Activated T-cell treated with anti-CD3 and anti-CD28 coated beads for 4 hours (primary cell): Measurements from ENCODE around the gene TM7SF2.
A peak's percentile ranks its signal among the peaks of the same experiment; 100 is the strongest.

Source experiments
- DNase-seq: peaks from one replicate; pipeline ENCODE4 v3.0.0-alpha.2; 2020

TM7SF2 gene

DNA sequence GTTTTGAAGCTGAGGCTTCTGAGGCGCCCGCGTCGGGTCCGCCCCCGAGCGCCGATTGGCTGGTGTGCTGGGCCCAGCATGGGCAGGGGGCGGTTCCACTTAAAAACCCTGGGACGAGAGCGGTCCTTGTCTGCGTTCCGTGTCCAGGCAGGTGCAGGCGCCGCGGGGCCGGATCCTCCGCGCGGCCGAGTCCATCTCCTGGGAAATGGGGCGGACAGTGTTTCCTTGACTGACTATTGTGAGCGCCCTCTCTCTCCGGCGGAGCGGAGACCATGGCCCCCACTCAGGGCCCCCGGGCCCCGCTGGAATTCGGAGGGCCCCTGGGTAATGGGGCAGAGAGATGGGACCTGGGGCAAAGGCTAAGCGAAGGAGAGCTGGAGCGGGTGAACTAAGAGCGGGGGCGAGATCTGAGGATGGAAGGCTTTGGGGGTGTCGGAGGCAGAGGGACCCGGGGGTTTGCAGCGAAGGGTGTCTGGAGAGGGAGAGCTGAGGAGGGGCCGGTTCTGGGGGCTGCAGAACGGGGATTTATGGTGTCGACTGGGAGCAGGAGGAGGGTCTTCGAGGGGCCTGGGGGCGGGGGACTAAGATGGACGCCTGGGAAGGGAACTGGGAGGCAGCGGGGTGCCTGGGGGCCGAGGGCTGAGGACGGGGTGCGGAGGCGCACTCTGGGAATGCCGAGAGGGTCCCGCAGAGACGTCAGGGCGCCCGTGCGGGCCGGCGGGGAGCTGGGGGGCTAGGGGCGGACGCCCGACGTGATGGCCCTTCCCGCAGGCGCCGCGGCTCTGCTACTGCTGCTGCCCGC lies at the start of gene TM7SF2:
Gene TM7SF2, plus strand, starts transcription at position 129 of the 802 bp plus-strand sequence. Its CDS starts 144 bp downstream, at position 273.
- DNase-seq = peak; percentile 91

DNA sequence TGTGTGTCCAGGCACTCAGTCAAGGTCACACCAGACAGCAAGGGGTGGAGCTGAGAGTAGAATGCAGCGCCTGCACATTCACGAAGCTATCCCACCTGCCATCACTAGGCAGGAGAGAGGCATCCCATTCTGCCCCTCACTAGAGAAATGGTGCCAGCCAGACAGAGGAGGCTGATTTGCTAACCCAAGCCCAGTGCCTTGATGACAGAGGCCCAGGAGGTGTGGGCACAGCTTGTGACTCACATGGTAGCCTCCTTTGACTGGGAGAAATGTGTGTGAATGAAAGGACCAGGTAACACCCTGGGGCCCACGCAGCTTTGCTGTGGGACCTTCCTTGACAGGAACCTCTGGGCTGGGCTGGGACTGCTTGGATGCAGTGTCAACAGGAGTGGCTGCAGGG lies 48.1 kb upstream of the TM7SF2 start:
- no peak for DNase-seq

DNA sequence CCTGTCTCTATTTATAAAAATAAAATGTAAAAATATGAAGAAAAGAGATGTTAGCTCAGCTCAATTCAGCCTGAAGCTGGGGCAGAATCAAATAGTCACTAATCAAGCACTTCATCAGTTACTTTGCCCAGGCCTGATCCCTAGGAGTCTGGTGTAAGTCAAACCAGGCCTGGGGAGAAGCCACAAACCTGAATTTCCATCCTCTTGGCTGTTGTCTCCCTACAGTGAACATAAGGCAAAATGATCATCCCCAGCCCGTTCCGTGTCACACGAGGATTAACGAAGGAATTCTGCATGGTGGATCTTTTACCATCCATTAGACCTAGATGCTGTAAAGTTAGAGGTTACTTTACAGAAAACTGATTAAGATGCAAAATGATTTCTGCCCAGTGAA lies 46.8 kb upstream of the TM7SF2 start:
- no peak for DNase-seq

DNA sequence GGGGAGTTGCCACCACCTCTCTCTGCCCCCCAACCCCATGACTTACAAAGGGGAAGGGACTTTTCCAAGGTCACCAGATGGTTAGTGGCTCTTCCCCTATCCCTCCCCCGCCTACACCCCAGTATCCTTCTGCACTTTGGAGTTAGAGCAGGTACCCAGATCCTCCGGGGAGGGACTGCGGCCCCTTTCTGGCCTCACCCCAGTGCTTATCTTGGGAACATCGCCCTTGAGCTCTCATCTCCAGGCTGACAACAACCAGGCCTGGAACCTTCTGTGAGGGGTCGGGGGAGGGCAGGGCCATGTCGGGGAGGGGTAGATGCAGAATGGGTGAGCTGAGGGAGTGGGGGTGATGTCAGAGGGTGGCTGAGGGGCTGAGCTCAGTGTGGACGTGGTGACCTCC lies 45.8 kb upstream of the TM7SF2 start:
- no peak for DNase-seq

DNA sequence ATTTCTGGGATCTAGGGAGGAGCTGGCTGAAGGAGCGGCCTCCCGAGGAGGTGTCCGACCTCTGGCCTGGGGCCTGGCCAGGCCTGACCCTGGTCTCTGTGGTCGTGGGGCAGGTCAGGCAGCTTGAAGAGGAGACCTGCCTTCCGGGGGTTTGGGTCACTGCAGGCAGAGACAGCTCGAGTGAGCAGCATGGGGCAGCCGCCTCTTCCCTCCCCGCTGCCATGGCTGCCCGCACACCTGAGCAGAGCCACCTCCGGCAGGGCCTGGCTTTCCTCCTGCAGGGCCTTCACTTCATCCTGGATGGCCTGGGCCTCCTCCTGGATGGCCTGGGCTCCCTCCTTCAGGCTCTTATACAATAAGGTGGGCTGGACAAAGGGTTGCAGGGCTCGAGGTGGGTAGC lies 45.4 kb upstream of the TM7SF2 start:
- no peak for DNase-seq

DNA sequence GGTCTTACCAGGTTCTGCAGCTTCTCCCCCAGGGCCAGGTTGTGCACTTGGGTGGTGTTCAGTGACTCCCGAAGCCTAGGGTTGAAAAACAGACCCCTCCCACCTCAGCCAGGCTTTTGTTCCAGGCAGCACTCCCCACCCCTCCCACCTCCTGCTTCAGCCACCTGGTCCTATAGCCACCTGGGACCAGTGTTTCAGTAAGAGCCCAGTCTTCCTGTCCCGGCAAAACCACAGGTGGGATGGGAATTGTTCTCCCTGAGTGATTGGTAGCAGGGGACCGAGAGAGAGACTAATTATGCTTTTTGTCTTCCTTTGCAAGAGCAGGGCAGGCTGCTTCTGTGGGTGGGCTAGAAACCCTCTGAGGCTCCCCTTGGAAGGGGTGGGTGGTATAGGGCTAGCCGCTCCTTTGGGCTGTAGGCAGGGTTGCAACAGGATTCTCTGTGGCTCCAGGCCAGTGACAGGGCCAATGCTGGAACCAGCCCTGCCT lies 44.8 kb upstream of the TM7SF2 start:
- no peak for DNase-seq

DNA sequence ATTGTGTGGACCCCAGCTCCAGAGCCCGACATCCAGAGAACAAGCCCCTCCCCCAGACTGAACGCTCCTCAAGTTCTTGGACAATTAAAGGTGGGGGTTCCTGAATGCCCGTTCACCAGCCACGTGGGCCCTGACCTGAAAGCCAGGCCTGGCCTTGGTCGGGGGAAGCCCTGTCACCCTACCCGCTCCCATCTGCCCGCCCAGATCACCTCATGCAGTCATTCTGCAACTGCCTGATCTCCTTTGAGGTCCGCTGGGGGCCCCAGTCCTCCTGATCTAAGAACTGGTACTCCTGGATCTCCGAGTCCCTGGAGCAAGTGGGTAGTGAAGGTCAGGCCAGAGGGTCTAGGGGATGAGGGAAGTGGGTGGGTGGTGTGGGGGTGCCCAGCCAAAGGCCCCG lies 44.2 kb upstream of the TM7SF2 start:
- no peak for DNase-seq

DNA sequence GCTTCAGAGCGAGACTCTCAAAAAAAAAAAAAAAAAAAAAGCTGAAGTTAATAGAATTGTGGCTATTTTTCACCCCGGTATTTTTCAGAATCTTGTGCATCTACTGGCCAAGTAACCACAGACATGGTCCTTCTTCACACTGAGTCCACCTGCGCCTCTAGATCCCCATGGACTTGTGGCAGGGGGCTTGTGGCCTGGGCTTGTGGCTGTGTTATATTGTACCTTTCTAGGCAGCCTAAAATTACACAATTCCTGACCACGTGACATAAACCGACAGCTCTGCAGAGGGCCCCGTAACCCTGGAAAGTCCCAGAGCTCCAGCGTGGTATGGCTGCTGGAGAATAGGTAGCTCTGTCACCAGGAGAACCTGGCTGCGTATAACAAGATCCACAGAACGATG lies 42.5 kb upstream of the TM7SF2 start:
- no peak for DNase-seq

DNA sequence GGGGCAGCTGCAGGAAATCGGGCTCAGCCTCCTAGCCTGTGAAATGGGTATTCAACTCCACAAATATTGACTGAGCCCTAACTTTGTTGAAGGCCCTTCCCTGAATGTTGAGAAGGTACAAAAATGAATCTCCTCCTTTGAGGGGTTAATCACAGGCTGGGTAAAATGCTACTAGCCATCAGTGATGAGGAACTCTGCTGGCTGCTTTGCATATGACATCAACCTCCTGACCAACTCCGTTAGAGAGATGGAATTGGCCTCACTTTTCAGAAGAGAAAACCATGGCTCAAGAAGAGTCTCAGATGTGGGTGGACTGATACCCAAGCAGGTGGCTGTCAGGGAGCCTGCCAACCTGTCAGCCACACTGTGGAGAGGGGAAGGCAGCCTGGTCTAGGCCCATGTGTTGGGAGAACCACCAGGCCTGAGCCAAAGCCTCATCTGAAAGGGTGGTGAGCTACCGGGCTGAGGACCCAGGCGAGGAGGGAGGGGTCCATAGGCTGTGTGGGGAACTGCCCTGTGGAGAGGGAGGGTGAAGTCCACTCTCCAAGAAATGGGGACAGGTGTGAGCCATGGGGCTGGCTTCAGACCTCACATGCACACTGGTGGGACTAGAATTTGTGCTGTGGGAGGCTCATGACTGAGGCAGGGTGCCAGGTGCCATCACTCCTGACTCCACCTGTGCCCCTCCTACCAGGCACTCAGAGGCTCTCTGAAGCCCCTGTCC lies 39.6 kb upstream of the TM7SF2 start:
- no peak for DNase-seq

DNA sequence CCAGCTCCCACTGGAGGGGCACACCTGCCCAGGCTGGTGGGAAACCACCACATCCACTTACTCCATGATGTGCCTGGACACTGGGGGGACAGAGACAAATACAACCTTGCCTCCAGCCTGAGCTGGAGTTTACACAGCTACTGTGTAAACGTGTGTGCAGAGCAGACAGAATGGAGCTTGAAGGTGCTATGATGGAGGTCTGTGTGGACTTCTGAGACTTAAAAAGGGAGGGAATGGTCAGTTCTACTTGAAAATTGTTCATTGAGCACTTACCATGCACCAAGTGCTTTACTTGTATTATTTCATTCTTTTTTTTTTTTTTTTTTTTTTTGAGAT lies 39.1 kb upstream of the TM7SF2 start:
- no peak for DNase-seq

DNA sequence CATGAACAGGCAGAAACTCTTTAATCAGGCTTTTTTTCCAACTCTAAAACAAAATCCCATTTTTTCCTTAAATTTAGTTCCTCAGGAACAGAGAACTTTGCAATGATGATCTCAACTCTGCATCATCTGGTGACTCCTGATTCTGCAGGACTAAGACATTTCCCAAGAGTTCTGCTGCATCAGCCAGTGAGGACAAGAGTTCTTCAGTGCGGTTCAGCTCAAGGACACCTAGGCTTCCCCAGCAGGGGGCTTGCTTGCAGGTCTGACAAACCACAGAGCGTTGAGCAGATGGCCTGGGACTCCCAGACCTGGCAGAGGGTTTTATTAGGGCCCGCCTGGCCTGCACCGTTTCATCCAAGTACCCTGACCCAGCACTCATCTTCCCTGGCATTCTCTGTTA lies 34.2 kb upstream of the TM7SF2 start:
- no peak for DNase-seq

DNA sequence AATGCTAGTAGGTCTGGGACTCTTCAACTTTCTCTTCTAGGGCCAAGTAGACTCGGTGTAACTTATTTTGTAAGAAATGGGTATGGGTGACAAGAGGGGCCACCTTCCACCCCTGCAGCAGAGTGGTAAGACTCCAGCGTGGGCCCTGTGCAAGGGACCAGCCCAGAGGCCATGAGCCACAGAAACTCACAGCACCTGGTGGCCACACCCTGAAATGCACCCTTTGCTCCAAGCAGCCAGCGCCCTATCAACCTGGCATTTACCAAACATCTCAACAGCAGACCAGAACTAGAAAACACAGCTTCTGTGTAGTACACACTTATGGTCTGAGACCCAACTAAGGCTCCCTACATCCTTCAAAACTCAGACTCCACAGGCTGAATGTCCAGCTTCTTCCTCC lies 33.5 kb upstream of the TM7SF2 start:
- DNase-seq = peak; percentile 68

DNA sequence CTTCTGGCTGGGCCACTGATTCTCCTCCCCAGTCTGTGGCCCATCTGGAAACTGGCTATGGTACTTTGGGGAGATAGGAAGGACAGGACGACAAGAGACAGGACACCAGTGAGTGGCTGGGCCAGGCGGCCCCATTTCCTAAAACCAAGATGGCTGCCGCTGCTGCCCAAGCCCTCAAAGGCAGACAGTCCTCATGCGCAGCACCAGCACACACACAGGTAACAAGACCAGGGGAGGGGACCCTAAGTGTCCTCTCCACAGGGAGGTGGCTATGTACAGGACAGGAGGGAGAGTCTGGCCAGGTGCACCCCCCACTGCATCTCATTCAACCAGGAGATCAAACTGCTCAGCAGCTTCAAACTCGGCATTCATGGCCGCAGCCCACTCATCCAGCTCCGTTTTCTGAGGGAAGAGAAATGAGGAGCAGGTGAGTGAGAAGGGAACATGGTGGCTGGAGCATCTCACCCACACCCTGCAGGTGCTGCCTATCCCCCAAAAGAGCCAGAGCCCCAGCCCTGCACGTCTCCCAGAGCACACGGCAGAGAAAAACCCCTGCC lies 32.8 kb upstream of the TM7SF2 start:
- no peak for DNase-seq

DNA sequence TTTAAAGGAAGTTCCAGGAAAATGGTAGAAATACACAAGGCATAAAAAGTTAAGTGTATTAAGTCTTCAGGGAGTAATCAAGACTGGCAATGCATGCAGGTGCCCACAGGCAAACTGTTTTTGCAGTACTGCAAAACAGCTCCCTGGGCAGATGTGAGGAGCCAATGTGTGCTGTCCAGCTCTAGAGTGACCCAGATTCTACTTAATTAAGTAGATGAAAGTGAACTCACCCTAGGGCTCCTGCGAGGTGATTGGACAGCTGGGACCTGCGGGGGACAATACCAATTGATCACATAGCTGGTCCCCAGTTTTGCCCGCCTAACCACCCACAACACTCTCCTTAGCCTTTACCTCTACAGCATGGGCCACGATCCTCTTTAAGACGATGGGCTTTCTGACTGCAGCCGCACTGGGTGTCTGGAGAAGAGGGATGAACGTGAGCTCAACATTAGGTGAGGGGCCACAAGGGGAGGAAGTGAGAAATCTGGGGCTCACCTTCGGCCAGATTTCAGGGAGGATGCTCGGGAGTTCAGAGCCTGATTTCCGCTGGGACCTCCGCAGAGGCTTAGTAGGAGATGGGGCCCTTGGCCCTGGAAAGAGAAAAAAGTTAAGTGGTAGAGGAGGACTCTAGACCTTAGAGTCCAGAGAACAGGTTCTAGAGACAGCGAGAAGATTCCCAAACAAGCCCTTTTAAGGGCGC lies 28.4 kb upstream of the TM7SF2 start:
- no peak for DNase-seq

DNA sequence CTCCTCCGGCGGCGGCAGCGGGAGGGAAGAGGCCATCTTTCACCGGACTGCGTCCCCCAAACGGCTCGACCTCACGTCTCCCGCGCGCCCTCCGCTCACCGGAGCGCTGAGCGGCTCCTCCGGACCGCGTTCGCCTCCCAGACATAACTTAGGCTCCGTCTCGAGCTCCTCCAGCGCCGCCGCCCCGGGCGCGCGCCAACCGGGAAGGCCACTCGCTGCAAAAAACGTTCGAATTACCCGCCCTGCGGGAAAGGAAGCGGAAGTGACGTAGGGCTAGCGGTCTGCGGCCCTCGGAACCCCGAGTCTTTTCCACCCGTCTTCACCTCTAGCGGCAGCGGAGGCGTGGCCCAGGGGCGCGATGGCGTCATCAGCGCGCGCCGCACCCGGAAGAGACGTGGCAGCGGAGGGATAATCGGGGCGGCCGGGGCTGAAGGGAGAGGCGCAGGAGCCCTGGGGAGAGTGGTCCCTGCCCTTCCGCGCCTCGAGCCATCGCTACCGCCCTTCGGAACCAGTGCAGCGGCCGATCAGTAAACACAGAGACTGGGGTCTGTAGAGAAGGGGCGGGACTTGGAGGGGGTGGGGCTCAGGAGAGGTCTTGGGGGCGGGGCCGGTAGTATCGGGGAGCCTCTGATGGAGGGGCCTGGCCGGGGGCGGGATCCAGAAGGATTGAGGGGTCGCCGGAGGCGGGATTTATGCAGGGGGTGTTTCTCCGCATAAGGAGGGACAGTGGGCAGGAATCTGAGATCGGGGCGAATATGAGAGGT lies 27.7 kb upstream of the TM7SF2 start, which contains the start of the genes CDCA5 and ZFPL1:
Gene CDCA5, minus strand, starts transcription at position 207 of the 764 bp plus-strand sequence. Its CDS starts 62 bp downstream, at position 145.
Gene ZFPL1, plus strand, starts transcription at position 389 of the 764 bp plus-strand sequence. CDS start 477 bp downstream, outside the sequence.
- peak; percentile 93 for DNase-seq

DNA sequence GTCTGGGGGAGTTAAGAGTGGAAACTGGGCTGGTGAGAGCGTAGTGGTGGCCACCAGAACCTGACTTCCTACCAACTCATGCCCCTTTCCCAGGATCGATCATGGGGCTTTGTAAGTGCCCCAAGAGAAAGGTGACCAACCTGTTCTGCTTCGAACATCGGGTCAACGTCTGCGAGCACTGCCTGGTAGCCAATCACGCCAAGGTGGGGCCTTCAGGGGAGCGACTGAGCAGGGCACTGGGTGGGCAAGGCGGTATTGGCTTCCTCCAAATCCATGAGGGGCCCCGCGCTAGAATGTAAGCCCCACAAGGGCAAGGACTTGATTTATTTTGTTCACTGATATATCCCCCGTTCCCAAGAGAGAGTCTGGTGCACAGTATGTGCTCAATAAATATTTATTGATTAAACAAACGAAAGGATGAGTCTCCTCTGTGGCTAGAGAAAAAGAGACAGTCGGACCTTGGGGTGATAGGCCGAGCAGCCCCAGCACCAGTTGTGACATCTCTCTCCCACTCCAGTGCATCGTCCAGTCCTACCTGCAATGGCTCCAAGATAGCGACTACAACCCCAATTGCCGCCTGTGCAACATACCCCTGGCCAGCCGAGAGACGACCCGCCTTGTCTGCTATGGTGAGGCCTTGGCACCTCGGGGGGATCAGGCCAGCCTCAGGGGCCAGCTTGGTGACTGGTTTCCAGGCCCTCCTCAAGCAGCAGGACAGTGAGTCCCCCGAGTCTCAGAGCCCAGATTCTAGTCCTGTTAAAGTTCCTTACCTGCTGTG lies 26.9 kb upstream of the TM7SF2 start:
- no peak for DNase-seq

DNA sequence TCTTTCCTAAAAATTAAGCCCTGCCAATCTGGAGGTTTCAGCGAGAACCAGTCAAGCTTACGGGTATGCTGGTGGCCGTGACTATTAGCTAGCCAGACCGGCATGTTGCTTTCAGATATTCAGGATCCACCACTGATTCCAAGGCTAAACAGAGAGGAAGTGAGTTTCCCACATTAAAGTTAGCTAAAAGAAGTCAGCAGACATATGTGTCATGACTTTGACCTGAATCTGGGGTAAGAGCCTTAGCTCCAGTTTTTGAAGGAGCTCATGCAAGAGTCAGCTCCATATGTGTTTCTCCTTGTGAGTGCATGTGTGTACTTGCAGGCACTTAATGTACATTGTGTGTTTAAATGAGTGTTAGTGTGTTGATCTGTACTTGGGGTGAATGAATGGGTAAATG lies 26.2 kb upstream of the TM7SF2 start:
- no peak for DNase-seq

DNA sequence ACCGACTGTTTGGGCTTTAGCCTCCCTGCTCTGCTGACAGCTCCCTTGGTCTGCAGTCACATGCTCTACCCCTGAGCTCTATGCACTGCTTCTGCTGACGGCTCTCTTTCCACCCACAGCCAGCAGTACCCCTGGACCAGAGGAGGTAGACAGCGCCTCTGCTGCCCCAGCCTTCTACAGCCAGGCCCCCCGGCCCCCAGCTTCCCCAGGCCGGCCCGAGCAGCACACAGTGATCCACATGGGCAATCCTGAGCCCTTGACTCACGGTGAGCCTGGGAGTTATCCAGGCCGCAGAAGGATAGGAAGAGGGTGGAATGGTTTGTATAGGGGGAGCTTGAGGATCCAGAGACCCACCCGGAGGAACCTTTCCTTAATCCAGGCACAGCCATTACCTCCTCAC lies 24.9 kb upstream of the TM7SF2 start:
- DNase-seq = no peak

DNA sequence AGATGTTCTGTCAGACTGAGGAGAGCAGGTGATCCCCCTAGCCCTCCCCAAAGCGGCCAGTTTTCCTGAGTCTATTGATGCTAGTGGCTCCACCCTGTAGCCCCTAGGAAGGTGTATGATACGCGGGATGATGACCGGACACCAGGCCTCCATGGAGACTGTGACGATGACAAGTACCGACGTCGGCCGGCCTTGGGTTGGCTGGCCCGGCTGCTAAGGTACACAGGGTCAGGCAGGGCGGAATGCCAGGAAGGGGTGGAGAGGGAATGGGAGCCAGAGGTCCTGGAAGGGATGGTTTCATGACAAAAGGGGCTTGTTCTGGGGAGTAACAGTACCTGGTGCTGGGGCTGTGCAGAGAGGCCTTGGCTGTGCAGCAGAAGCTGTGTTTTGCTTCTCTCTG lies 24.5 kb upstream of the TM7SF2 start:
- DNase-seq = no peak

DNA sequence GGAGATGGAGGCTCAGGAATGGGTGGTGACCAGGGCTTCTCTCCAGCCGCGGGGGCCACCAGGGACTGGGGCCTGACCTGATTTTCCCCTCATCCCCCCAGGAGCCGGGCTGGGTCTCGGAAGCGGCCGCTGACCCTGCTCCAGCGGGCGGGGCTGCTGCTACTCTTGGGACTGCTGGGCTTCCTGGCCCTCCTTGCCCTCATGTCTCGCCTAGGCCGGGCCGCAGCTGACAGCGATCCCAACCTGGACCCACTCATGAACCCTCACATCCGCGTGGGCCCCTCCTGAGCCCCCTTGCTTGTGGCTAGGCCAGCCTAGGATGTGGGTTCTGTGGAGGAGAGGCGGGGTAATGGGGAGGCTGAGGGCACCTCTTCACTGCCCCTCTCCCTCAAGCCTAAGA lies 23.8 kb upstream of the TM7SF2 start:
- DNase-seq = no peak

DNA sequence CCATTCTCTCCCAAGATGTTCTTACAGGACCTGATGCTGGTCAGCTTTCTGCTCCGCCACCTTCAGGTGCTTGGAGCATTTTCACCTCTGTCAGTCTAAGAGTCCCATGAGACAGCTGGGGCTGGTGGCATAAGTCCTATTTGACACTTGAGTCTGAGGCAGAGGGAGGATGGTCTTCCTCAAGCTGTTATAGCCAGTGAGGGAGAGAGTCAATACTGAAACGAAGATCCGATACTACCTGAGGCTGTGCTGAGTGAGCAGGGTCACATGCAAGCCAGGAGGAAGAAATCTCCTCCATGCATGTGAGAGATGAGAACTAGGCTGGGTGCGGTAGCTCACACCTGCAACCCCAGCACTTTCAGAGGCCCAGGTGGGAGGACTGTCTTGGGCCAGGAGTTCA lies 22.1 kb upstream of the TM7SF2 start:
- DNase-seq = no peak

DNA sequence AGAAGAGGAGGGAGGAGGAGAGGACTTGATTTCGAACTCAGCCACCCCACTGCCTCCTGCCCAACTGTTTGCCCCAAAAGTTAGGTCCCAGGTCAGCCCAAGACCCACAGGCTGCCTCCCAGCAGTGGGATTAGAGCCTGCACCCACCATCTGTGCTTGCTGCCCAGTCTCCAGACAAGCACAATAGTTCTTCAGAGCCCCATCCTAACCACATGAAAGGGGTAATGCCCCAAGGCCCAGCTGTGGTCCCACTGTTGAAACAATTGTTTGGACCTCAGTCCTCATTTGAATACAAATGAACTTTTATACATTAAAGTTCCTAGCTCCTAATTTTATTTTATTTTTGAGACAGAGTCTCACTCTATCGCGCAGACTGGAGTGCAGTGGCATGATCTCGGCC lies 21.0 kb upstream of the TM7SF2 start:
- DNase-seq = no peak
